Common myeloid progenitor, CD34-positive (primary cell): Measurements from ENCODE around the gene PTGDS.

Experiments used
- CTCF ChIA-PET: fragments of 350-600 bp; sonication (Branson Sonifier 250); formaldehyde crosslinking; loops from one replicate; lab custom pipeline; 2021; ENCODE audit warnings: antibody characterized with exemption; lab: Charles Lee
- POLR2A ChIA-PET: fragments of 350-600 bp; sonication (Branson Sonifier 250); formaldehyde crosslinking; loops from one replicate; lab custom pipeline; 2021; ENCODE audit warnings: antibody characterized with exemption; lab: Charles Lee
- DNase-seq, 3 donors: peaks; one replicate each; pipeline versions ENCODE4 v3.0.0 to v3.0.0-alpha.2; 2013
- H3K27ac ChIP-seq, 2 experiments: 1 replicate in 1 of 2; 2 replicates in 1 of 2; pipeline ENCODE4 v1.7.0; 2013; ENCODE audit warnings: inconsistent platforms in 2 of 2, low read length in 2 of 2, mild to moderate bottlenecking in 2 of 2, low read depth in 1 of 2, moderate library complexity in 1 of 2; ENCODE audit not compliant: severe bottlenecking in 2 of 2, insufficient read depth in 1 of 2, poor library complexity in 1 of 2
- H3K27me3 ChIP-seq, 5 experiments: replicated peaks in 2 of 5; 1 replicate in 3 of 5; 2 replicates in 2 of 5; pipeline versions ENCODE4 v1.6.1 to v1.7.0; 2013; ENCODE audit warnings: low read length in 4 of 5, mild to moderate bottlenecking in 2 of 5, moderate library complexity in 2 of 5, inconsistent platforms in 1 of 5; ENCODE audit not compliant: insufficient read depth in 5 of 5, control insufficient read depth in 4 of 5
- H3K36me3 ChIP-seq, 4 experiments: 1 replicate in 2 of 4; 2 replicates in 2 of 4; pipeline versions ENCODE4 v1.6.1 to v1.7.0; 2013; ENCODE audit warnings: low read length in 3 of 4, control low read depth in 1 of 4, mild to moderate bottlenecking in 1 of 4; ENCODE audit not compliant: control insufficient read depth in 4 of 4, insufficient read depth in 4 of 4
- H3K4me1 ChIP-seq, 4 experiments: 1 replicate in 3 of 4; 2 replicates in 1 of 4; pipeline versions ENCODE4 v1.6.1 to v1.7.1; 2013; ENCODE audit warnings: low read length in 3 of 4, mild to moderate bottlenecking in 3 of 4, control low read depth in 1 of 4, inconsistent platforms in 1 of 4, moderate library complexity in 1 of 4; ENCODE audit not compliant: control insufficient read depth in 4 of 4, insufficient read depth in 4 of 4; ENCODE audit errors: control extremely low read depth in 1 of 4
- H3K4me3 ChIP-seq, 7 experiments: 1 replicate in 4 of 7; 2 replicates in 3 of 7; pipeline versions ENCODE4 v1.5.1 to v1.7.0; 2013; ENCODE audit warnings: mild to moderate bottlenecking in 7 of 7, low read length in 6 of 7, moderate library complexity in 6 of 7, inconsistent platforms in 2 of 7, low read depth in 2 of 7, control low read depth in 1 of 7; ENCODE audit not compliant: insufficient read depth in 4 of 7, control insufficient read depth in 1 of 7; ENCODE audit errors: extremely low read depth in 1 of 7
- H3K9me3 ChIP-seq, 5 experiments: 1 replicate in 4 of 5; 2 replicates in 1 of 5; pipeline versions ENCODE4 v1.6.1 to v1.7.1; 2013; ENCODE audit warnings: low read length in 4 of 5, mild to moderate bottlenecking in 2 of 5, inconsistent platforms in 1 of 5, low read depth in 1 of 5, moderate library complexity in 1 of 5; ENCODE audit not compliant: control insufficient read depth in 4 of 5, insufficient read depth in 2 of 5; ENCODE audit errors: control extremely low read depth in 1 of 5
- WGBS: methylation state at CpG from one replicate; pipeline ENCODE4 v1.1.5; 2013; ENCODE audit not compliant: insufficient coverage; 5-methylcytosine and 5-hydroxymethylcytosine counted together

Gene PTGDS

GRCh38 chr9:136996361-136997292 is 19.3 kb downstream of the PTGDS start, which contains the start of gene CLIC3:
CLIC3 (minus strand) TSS chr9:136996568; CDS start chr9:136996543, 25 bp downstream.
- 3% methylated on average over 19 of the region's 35 CpGs for WGBS
- Histone ChIP-seq H3K27ac (no peak within 1 kb of the TSS), H3K36me3 (peaks cover 0 to 15% (median 4%) of the 10 kb centered on the region in 4 experiments), H3K27me3 (peaks cover 0 to 34% (median 0%) of the 10 kb centered on the region in 5 experiments), H3K4me3 (peak within 1 kb of the TSS in 5 of 7 experiments; percentile 15 to 63 (median 28)), H3K9me3 (no peaks in the 10 kb centered on the region), H3K4me1 (peaks cover 0 to 63% (median 60%) of the 10 kb centered on the region in 4 experiments)
- peak in 2 of 3 donors; percentile 64 to 75 for DNase-seq
- CTCF ChIA-PET, result interaction anchor here (0.6 to 4.5 kb wide), 13 partner anchors 10 to 221 kb away, joined by 3 to 18 read pairs (median 3); partner anchors contain the start of gene ABCA2
- POLR2A ChIA-PET, result interaction anchor here (1.1 kb wide), 1 partner anchor 10 kb away, joined by 3 read pairs; no protein-coding TSS in a partner anchor

GRCh38 chr9:136997371-136997770 is 20.1 kb downstream of the PTGDS start:
- WGBS, result 81% methylated on average over 10 of the region's 10 CpGs
- peaks cover 0 to 62% (median 59%) of the 10 kb centered on the region in 4 experiments for H3K4me1 ChIP-seq
- ChIA-PET CTCF (interaction anchor here (0.7 to 4.5 kb wide), 5 partner anchors 8 to 50 kb away, joined by 3 to 18 read pairs (median 3); no protein-coding TSS in a partner anchor), POLR2A (no interaction called here)
- H3K27ac ChIP-seq, result no peak overlapping the region
- H3K27me3 ChIP-seq, result peaks cover 0 to 34% (median 0%) of the 10 kb centered on the region in 5 experiments
- peaks cover 0 to 15% (median 4%) of the 10 kb centered on the region in 4 experiments for H3K36me3 ChIP-seq
- H3K4me3 ChIP-seq, result peak overlapping the region in 1 of 7 experiments; percentile 1
- H3K9me3 ChIP-seq, result no peaks in the 10 kb centered on the region
- no peak for DNase-seq

GRCh38 chr9:136997830-136998234 is 20.5 kb downstream of the PTGDS start:
- no peak overlapping the region for H3K27ac ChIP-seq
- 15% methylated on average over 16 of the region's 18 CpGs for WGBS
- POLR2A ChIA-PET, result no interaction called here

GRCh38 chr9:137000177-137000930 is 23.1 kb downstream of the PTGDS start:
- H3K9me3 ChIP-seq, result no peaks in the 10 kb centered on the region
- CTCF ChIA-PET, result interaction anchor here (0.6 to 2.5 kb wide), 4 partner anchors 29 to 224 kb away, joined by 3 to 11 read pairs (median 5); no protein-coding TSS in a partner anchor
- H3K36me3 ChIP-seq, result no peaks in the 10 kb centered on the region
- no peak overlapping the region for H3K27ac ChIP-seq
- peaks cover 0 to 17% (median 0%) of the 10 kb centered on the region in 5 experiments for H3K27me3 ChIP-seq
- DNase-seq, result peak in 2 of 3 donors; percentile 70 to 72
- POLR2A ChIA-PET, result no interaction called here
- H3K4me3 ChIP-seq, result no peak overlapping the region
- 67% methylated on average over 7 of the region's 10 CpGs for WGBS
- H3K4me1 ChIP-seq, result peaks cover 0 to 46% (median 40%) of the 10 kb centered on the region in 4 experiments

More at GRCh38 chr9:136997830-136998234, 20.5 kb downstream of the PTGDS start:
- Histone ChIP-seq H3K4me1 (peaks cover 0 to 58% (median 54%) of the 10 kb centered on the region in 4 experiments), H3K36me3 (peaks cover 0 to 15% (median 4%) of the 10 kb centered on the region in 4 experiments), H3K27me3 (peaks cover 0 to 34% (median 0%) of the 10 kb centered on the region in 5 experiments), H3K4me3 (peak overlapping the region in 2 of 7 experiments; percentile 1 to 26), H3K9me3 (no peaks in the 10 kb centered on the region)
- CTCF ChIA-PET, result interaction anchor here (0.7 to 4.5 kb wide), 5 partner anchors 9 to 51 kb away, joined by 3 to 18 read pairs (median 3); no protein-coding TSS in a partner anchor
- peak in 2 of 3 donors; percentile 37 to 38 for DNase-seq

- CTCF ChIA-PET, result interaction anchor here (0.9 to 2.5 kb wide), 6 partner anchors 8 to 54 kb away, joined by 3 to 11 read pairs (median 4); no protein-coding TSS in a partner anchor
- Histone ChIP-seq H3K27me3 (peaks cover 0 to 8% (median 0%) of the 10 kb centered on the region in 5 experiments), H3K27ac (no peak overlapping the region), H3K4me1 (peaks cover 0 to 44% (median 39%) of the 10 kb centered on the region in 4 experiments), H3K9me3 (no peaks in the 10 kb centered on the region), H3K36me3 (no peaks in the 10 kb centered on the region), H3K4me3 (no peak overlapping the region)
- 93% methylated on average over 12 of the region's 20 CpGs for WGBS
- POLR2A ChIA-PET, result no interaction called here
- no peak for DNase-seq
Observed at GRCh38 chr9:137001857-137002645, 24.7 kb downstream of the PTGDS start.

- ChIA-PET CTCF (interaction anchor here (0.9 to 1.8 kb wide), 7 partner anchors 9 to 52 kb away, joined by 3 to 7 read pairs (median 4); no protein-coding TSS in a partner anchor), POLR2A (no interaction called here)
- 94% methylated on average over 10 of the region's 10 CpGs for WGBS
- H3K27ac ChIP-seq, result no peak overlapping the region
- H3K4me3 ChIP-seq, result no peak overlapping the region
- no peak for DNase-seq
- H3K9me3 ChIP-seq, result no peaks in the 10 kb centered on the region
- peaks cover 0 to 4% (median 2%) of the 10 kb centered on the region in 4 experiments for H3K36me3 ChIP-seq
- peaks cover 0 to 2% (median 0%) of the 10 kb centered on the region in 5 experiments for H3K27me3 ChIP-seq
- peaks cover 0 to 38% (median 33%) of the 10 kb centered on the region in 4 experiments for H3K4me1 ChIP-seq
Observed at GRCh38 chr9:137002646-137003041, 25.3 kb downstream of the PTGDS start.
